Trophoblast cell (in vitro differentiated cells and primary cell): Measurements from ENCODE around the gene ZNF609.
A peak's percentile ranks its signal among the peaks of the same experiment; 100 is the strongest.

Experiments used
- DNase-seq, 2 donors: peaks; one replicate each; pipeline ENCODE4 v3.0.0-alpha.2; 2016
- H2AFZ ChIP-seq: 2 replicates; pipeline ENCODE4 v1.6.1; 2013; ENCODE audit warnings: low read length, moderate library complexity, mild to moderate bottlenecking; ENCODE audit not compliant: insufficient read depth, poor library complexity
- H2AK5ac ChIP-seq: 2 replicates; pipeline ENCODE4 v1.6.1; 2013; ENCODE audit warnings: mild to moderate bottlenecking, low read length
- H2BK120ac ChIP-seq: 2 replicates; pipeline ENCODE4 v1.6.1; 2013; ENCODE audit warnings: low read length, mild to moderate bottlenecking, moderate library complexity; ENCODE audit not compliant: insufficient read depth, poor library complexity
- H2BK12ac ChIP-seq: 2 replicates; pipeline ENCODE4 v1.6.1; 2013; ENCODE audit warnings: mild to moderate bottlenecking, low read length, moderate library complexity
- H2BK5ac ChIP-seq: 2 replicates; pipeline ENCODE4 v1.6.1; 2013; ENCODE audit warnings: low read length, low read depth, moderate library complexity, mild to moderate bottlenecking; ENCODE audit not compliant: poor library complexity
- H3K14ac ChIP-seq: 2 replicates; pipeline ENCODE4 v1.6.1; 2013; ENCODE audit warnings: mild to moderate bottlenecking, low read length
- H3K18ac ChIP-seq: 2 replicates; pipeline ENCODE4 v1.6.1; 2013; ENCODE audit warnings: mild to moderate bottlenecking, low read length
- H3K23ac ChIP-seq: 2 replicates; pipeline ENCODE4 v1.6.1; 2013; ENCODE audit warnings: low read length
- H3K27ac ChIP-seq: 2 replicates; pipeline ENCODE4 v1.5.1; 2013; ENCODE audit warnings: low read depth, mild to moderate bottlenecking, inconsistent platforms, low read length, moderate library complexity
- H3K27me3 ChIP-seq: 2 replicates; pipeline ENCODE4 v1.6.1; 2013; ENCODE audit warnings: inconsistent platforms, mild to moderate bottlenecking, low read length, moderate library complexity; ENCODE audit not compliant: insufficient read depth
- H3K36me3 ChIP-seq, 2 experiments: 1 replicate in 1 of 2; 2 replicates in 1 of 2; pipeline ENCODE4 v1.6.1; 2013; ENCODE audit warnings: low read length in 2 of 2, mild to moderate bottlenecking in 2 of 2, moderate library complexity in 1 of 2; ENCODE audit not compliant: insufficient read depth in 2 of 2, control insufficient read depth in 1 of 2
- H3K4ac ChIP-seq: 2 replicates; pipeline ENCODE4 v1.6.1; 2013; ENCODE audit warnings: low read depth, mild to moderate bottlenecking, low read length, moderate library complexity
- H3K4me1 ChIP-seq, 2 experiments: 1 replicate in 1 of 2; 2 replicates in 1 of 2; pipeline ENCODE4 v1.6.1; 2013; ENCODE audit warnings: low read length in 2 of 2, mild to moderate bottlenecking in 2 of 2, moderate library complexity in 1 of 2; ENCODE audit not compliant: insufficient read depth in 2 of 2, control insufficient read depth in 1 of 2
- H3K4me2 ChIP-seq: 2 replicates; pipeline ENCODE4 v1.6.1; 2013; ENCODE audit warnings: inconsistent platforms, mild to moderate bottlenecking, low read length, moderate library complexity
- H3K4me3 ChIP-seq: 2 replicates; pipeline ENCODE4 v1.5.1; 2013; ENCODE audit warnings: mild to moderate bottlenecking, low read depth, low read length, inconsistent platforms
- H3K79me1 ChIP-seq: one replicate; pipeline ENCODE4 v1.6.1; 2013; ENCODE audit warnings: low read length
- H3K79me2 ChIP-seq: 2 replicates; pipeline ENCODE4 v1.6.1; 2013; ENCODE audit warnings: low read length, mild to moderate bottlenecking; ENCODE audit not compliant: control insufficient read depth, insufficient read depth, poor library complexity
- H3K9ac ChIP-seq: 2 replicates; pipeline ENCODE4 v1.6.1; 2013; ENCODE audit warnings: mild to moderate bottlenecking, low read length
- H3K9me3 ChIP-seq: 2 replicates; pipeline ENCODE4 v1.6.1; 2013; ENCODE audit warnings: low read depth, mild to moderate bottlenecking, control low read depth, inconsistent platforms, low read length; ENCODE audit not compliant: insufficient read depth
- H4K12ac ChIP-seq: 2 replicates; pipeline ENCODE4 v1.6.1; 2013; ENCODE audit warnings: low read depth, mild to moderate bottlenecking, low read length, moderate library complexity
- H4K8ac ChIP-seq: 2 replicates; pipeline ENCODE4 v1.6.1; 2013; ENCODE audit warnings: low read depth, mild to moderate bottlenecking, low read length, moderate library complexity
- H4K91ac ChIP-seq: one replicate; pipeline ENCODE4 v1.6.1; 2013; ENCODE audit warnings: low read depth, mild to moderate bottlenecking, low read length, moderate library complexity
- WGBS: extraction: QIAGEN DNeasy Blood & Tissue Kit; methylation state at CpG from one replicate; pipeline ENCODE4 v1.1.7; 2013; ENCODE audit warnings: missing lambda C conversion rate; ENCODE audit not compliant: insufficient read length, insufficient coverage; ENCODE audit errors: extremely low coverage; 5-methylcytosine and 5-hydroxymethylcytosine counted together

The ZNF609 gene

GRCh38 chr15:64437982-64438381, 22.4 kb upstream of the ZNF609 start:
- DNase-seq: no peak
- H3K9ac ChIP-seq: no peak overlapping the region
- no peak overlapping the region for H2BK120ac ChIP-seq
- H3K23ac ChIP-seq: no peak overlapping the region
- H3K27ac ChIP-seq: no peak overlapping the region
- no peak overlapping the region for H2BK5ac ChIP-seq
- H3K4me2 ChIP-seq: no peak overlapping the region
- H3K18ac ChIP-seq: no peak overlapping the region
- H2AFZ ChIP-seq: no peak overlapping the region
- H3K36me3 ChIP-seq: peaks cover 0 to 2% of the 10 kb centered on the region in 2 experiments
- WGBS: no CpG with 5 or more reads among the region's 1 CpG
- H4K91ac ChIP-seq: no peak overlapping the region
- H4K8ac ChIP-seq: no peak overlapping the region
- no peaks in the 10 kb centered on the region for H3K79me1 ChIP-seq
- no peak overlapping the region for H3K14ac ChIP-seq
- no peaks in the 10 kb centered on the region for H3K9me3 ChIP-seq
- peaks cover 0 to 1% of the 10 kb centered on the region in 2 experiments for H3K4me1 ChIP-seq
- no peak overlapping the region for H2BK12ac ChIP-seq
- no peak overlapping the region for H2AK5ac ChIP-seq
- H4K12ac ChIP-seq: no peak overlapping the region
- no peaks in the 10 kb centered on the region for H3K79me2 ChIP-seq
- H3K27me3 ChIP-seq: no peaks in the 10 kb centered on the region
- no peak overlapping the region for H3K4me3 ChIP-seq
- no peak overlapping the region for H3K4ac ChIP-seq

DNA sequence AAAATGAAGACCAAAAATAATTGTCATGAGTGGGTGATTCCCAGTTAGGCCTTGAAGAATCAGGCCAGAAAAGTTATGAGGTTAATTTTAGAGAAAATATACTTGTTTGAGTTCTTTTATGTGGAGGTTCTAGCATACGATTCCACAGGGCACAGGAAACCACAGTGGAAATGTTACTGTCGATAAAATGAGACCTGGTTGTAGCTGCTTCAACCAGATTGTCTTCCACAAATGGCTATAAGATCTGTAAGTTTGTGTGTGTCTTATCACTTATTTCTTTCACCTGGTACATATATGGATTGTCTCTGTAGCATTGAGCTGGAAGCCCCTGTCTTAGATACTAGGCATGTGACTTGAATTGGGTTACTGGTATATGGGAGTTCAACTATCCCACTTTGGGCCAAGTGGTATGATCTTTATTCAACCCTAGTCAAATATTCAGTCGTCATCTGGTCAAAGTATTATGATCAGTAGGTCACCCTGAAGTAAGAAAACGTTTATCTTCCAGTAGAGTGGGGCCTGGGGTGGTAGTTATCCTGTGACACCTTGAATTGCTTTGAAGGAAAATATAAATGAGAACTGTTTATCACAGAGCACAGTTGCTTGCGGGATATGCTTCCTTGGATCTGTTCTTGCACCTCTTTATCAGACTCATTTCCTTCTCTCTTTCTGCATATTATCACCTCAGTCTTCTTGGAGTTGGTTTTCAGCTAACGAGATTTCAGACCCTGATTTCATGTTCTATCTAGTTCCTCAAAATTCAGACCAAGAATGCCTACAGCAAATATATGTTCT, 21.5 kb upstream of the ZNF609 start:
- Histone ChIP-seq H3K9ac (no peak overlapping the region), H3K4me2 (no peak overlapping the region), H4K8ac (no peak overlapping the region), H3K4me1 (peaks cover 0 to 5% of the 10 kb centered on the region in 2 experiments), H3K23ac (no peak overlapping the region), H3K36me3 (peaks cover 0 to 2% of the 10 kb centered on the region in 2 experiments), H3K27me3 (no peaks in the 10 kb centered on the region), H2BK12ac (no peak overlapping the region), H2BK120ac (no peak overlapping the region), H4K91ac (no peak overlapping the region), H3K79me1 (peaks cover 5% of the 10 kb centered on the region), H3K4me3 (no peak overlapping the region), H2AFZ (no peak overlapping the region), H3K79me2 (no peaks in the 10 kb centered on the region), H2AK5ac (no peak overlapping the region), H4K12ac (no peak overlapping the region), H3K18ac (no peak overlapping the region), H3K9me3 (no peaks in the 10 kb centered on the region), H2BK5ac (no peak overlapping the region), H3K14ac (no peak overlapping the region), H3K4ac (no peak overlapping the region), H3K27ac (no peak overlapping the region)
- WGBS: no CpG with 5 or more reads among the region's 6 CpGs
- DNase-seq: no peak

- no peak overlapping the region for H2AK5ac ChIP-seq
- H2BK12ac ChIP-seq: peak overlapping the region; percentile 43
- H3K4me1 ChIP-seq: peaks cover 0 to 5% of the 10 kb centered on the region in 2 experiments
- no peak overlapping the region for H3K4ac ChIP-seq
- H3K14ac ChIP-seq: no peak overlapping the region
- no peak overlapping the region for H3K4me2 ChIP-seq
- H2BK120ac ChIP-seq: peak overlapping the region; percentile 60
- no peak overlapping the region for H3K4me3 ChIP-seq
- H3K27me3 ChIP-seq: no peaks in the 10 kb centered on the region
- H2BK5ac ChIP-seq: no peak overlapping the region
- H3K36me3 ChIP-seq: peaks cover 0 to 3% of the 10 kb centered on the region in 2 experiments
- no peak for DNase-seq
- H3K9ac ChIP-seq: no peak overlapping the region
- no CpG with 5 or more reads among the region's 3 CpGs for WGBS
- H4K12ac ChIP-seq: no peak overlapping the region
- no peak overlapping the region for H4K8ac ChIP-seq
- H2AFZ ChIP-seq: no peak overlapping the region
- H3K27ac ChIP-seq: no peak overlapping the region
- H3K79me2 ChIP-seq: no peaks in the 10 kb centered on the region
- H3K23ac ChIP-seq: no peak overlapping the region
- H3K9me3 ChIP-seq: no peaks in the 10 kb centered on the region
- H3K18ac ChIP-seq: no peak overlapping the region
- H4K91ac ChIP-seq: no peak overlapping the region
- peaks cover 5% of the 10 kb centered on the region for H3K79me1 ChIP-seq
These were observed 18.5 kb upstream of the ZNF609 start for GRCh38 chr15:64441852-64442251.

GRCh38 chr15:64443016-64443415, 17.4 kb upstream of the ZNF609 start:
- H3K36me3 ChIP-seq: peaks cover 6% of the 10 kb centered on the region in 2 experiments
- no peak overlapping the region for H3K14ac ChIP-seq
- no peak overlapping the region for H3K9ac ChIP-seq
- no CpG with 5 or more reads among the region's 2 CpGs for WGBS
- H2BK120ac ChIP-seq: peak overlapping the region; percentile 1
- H3K4me2 ChIP-seq: no peak overlapping the region
- no peaks in the 10 kb centered on the region for H3K9me3 ChIP-seq
- no peak overlapping the region for H2BK5ac ChIP-seq
- H3K18ac ChIP-seq: no peak overlapping the region
- H4K8ac ChIP-seq: no peak overlapping the region
- H3K79me2 ChIP-seq: no peaks in the 10 kb centered on the region
- H3K4ac ChIP-seq: no peak overlapping the region
- no peaks in the 10 kb centered on the region for H3K27me3 ChIP-seq
- peak overlapping the region; percentile 87 for H3K27ac ChIP-seq
- no peak overlapping the region for H4K12ac ChIP-seq
- H3K23ac ChIP-seq: no peak overlapping the region
- H4K91ac ChIP-seq: no peak overlapping the region
- H3K79me1 ChIP-seq: peaks cover 5% of the 10 kb centered on the region
- H2BK12ac ChIP-seq: no peak overlapping the region
- H3K4me1 ChIP-seq: peaks cover 0 to 5% of the 10 kb centered on the region in 2 experiments
- DNase-seq: peak in 1 of 2 donors; percentile 17
- H2AFZ ChIP-seq: no peak overlapping the region
- H3K4me3 ChIP-seq: no peak overlapping the region
- no peak overlapping the region for H2AK5ac ChIP-seq
